Activated T-helper 2 cell treated with anti-CD3 and anti-CD28 coated beads, Interferon-gamma antibody, Interleukin-2, Interleukin-4, amounts not matched to agents 10 μg/mL and 5 μg/mL and 100 μg/mL, durations not matched to agents 14 hours and 24 hours and 36 hours (primary cell): ENCODE results near the gene ST7L. TPM values are rescaled to one million over a fixed set of nuclear protein-coding genes. Genes with fewer than 3 reads are reported as not detected.

Experiments used
- DNase-seq: peaks from one replicate; pipeline ENCODE4 v3.0.0; 2021; ENCODE audit warnings: low spot score
- H3K27ac Mint-ChIP-seq: one replicate; pipeline ENCODE4 v1.8.0; 2021; ENCODE audit warnings: mixed read lengths
- H3K27me3 Mint-ChIP-seq: one replicate; pipeline ENCODE4 v1.8.0; 2021; ENCODE audit warnings: low read depth, mixed read lengths
- H3K36me3 Mint-ChIP-seq: one replicate; pipeline ENCODE4 v1.8.0; 2021; ENCODE audit warnings: low read depth, mixed read lengths
- H3K4me1 Mint-ChIP-seq: one replicate; pipeline ENCODE4 v1.8.0; 2021; ENCODE audit warnings: low read depth, mixed read lengths
- H3K4me3 Mint-ChIP-seq: one replicate; pipeline ENCODE4 v1.8.0; 2021; ENCODE audit warnings: low read depth, mild to moderate bottlenecking, moderate library complexity, mixed read lengths
- H3K9me3 Mint-ChIP-seq: one replicate; pipeline ENCODE4 v1.8.0; 2021; ENCODE audit warnings: mixed read lengths
- intact Hi-C: fragments of 100-400 bp; cut with micrococcal nuclease; formaldehyde crosslinking; loops from one replicate; pipeline ENCODE4 v1.15.1; 2023
- total RNA-seq: library from RNA; stranded (reverse); gene quantifications from 2 replicates; pipeline ENCODE4 v1.2.3, GENCODE V29; 2022

ST7L gene
- total RNA-seq, 1 donor from 2014 or later, result 15.4 TPM

GRCh38 chr1:112603541-112603940 is 15.4 kb downstream of the ST7L start:
- Mint-ChIP-seq H3K4me1 (peaks cover 8% of the 10 kb centered on the region), H3K36me3 (peaks cover 33% of the 10 kb centered on the region), H3K9me3 (no peaks in the 10 kb centered on the region), H3K27ac (no peak overlapping the region), H3K27me3 (no peaks in the 10 kb centered on the region), H3K4me3 (no peak overlapping the region)
- no peak for DNase-seq
- intact Hi-C loops, result no loop called here

- H3K4me3 Mint-ChIP-seq, result no peak overlapping the region
- DNase-seq, result no peak
- intact Hi-C loops, result no loop called here
- no peak overlapping the region for H3K27ac Mint-ChIP-seq
- H3K36me3 Mint-ChIP-seq, result peaks cover 27% of the 10 kb centered on the region
- H3K4me1 Mint-ChIP-seq, result peaks cover 8% of the 10 kb centered on the region
- no peaks in the 10 kb centered on the region for H3K27me3 Mint-ChIP-seq
- no peaks in the 10 kb centered on the region for H3K9me3 Mint-ChIP-seq
Observed at GRCh38 chr1:112603012-112603411, 15.9 kb downstream of the ST7L start.

GRCh38 chr1:112599477-112599876 is 19.5 kb downstream of the ST7L start:
- Mint-ChIP-seq H3K27ac (no peak overlapping the region), H3K9me3 (no peaks in the 10 kb centered on the region), H3K36me3 (peaks cover 10% of the 10 kb centered on the region), H3K27me3 (no peaks in the 10 kb centered on the region), H3K4me1 (no peaks in the 10 kb centered on the region), H3K4me3 (no peak overlapping the region)
- no peak for DNase-seq
- intact Hi-C loops, result no loop called here

GRCh38 chr1:112594208-112594876 is 24.6 kb downstream of the ST7L start:
- no peak overlapping the region for H3K27ac Mint-ChIP-seq
- no peak overlapping the region for H3K4me3 Mint-ChIP-seq
- H3K27me3 Mint-ChIP-seq, result no peaks in the 10 kb centered on the region
- intact Hi-C loops, result no loop called here
- DNase-seq, result no peak
- H3K36me3 Mint-ChIP-seq, result peaks cover 21% of the 10 kb centered on the region
- no peaks in the 10 kb centered on the region for H3K4me1 Mint-ChIP-seq
- H3K9me3 Mint-ChIP-seq, result peaks cover 10% of the 10 kb centered on the region

- Mint-ChIP-seq H3K4me1 (no peaks in the 10 kb centered on the region), H3K9me3 (peaks cover 19% of the 10 kb centered on the region), H3K36me3 (peaks cover 29% of the 10 kb centered on the region), H3K27ac (no peak overlapping the region), H3K4me3 (no peak overlapping the region), H3K27me3 (no peaks in the 10 kb centered on the region)
- intact Hi-C loops, result no loop called here
- DNase-seq, result no peak
Observed at GRCh38 chr1:112589766-112590165, 29.2 kb downstream of the ST7L start.

GRCh38 chr1:112583366-112583765 is 35.6 kb downstream of the ST7L start:
- intact Hi-C loops, result no loop called here
- H3K4me3 Mint-ChIP-seq, result no peak overlapping the region
- H3K36me3 Mint-ChIP-seq, result peaks cover 6% of the 10 kb centered on the region
- DNase-seq, result no peak
- no peak overlapping the region for H3K27ac Mint-ChIP-seq
- H3K4me1 Mint-ChIP-seq, result no peaks in the 10 kb centered on the region
- H3K9me3 Mint-ChIP-seq, result no peaks in the 10 kb centered on the region
- H3K27me3 Mint-ChIP-seq, result no peaks in the 10 kb centered on the region

- Mint-ChIP-seq H3K4me1 (no peaks in the 10 kb centered on the region), H3K4me3 (no peak overlapping the region), H3K36me3 (peaks cover 8% of the 10 kb centered on the region), H3K9me3 (no peaks in the 10 kb centered on the region), H3K27ac (no peak overlapping the region), H3K27me3 (no peaks in the 10 kb centered on the region)
- intact Hi-C loops, result no loop called here
- DNase-seq, result no peak
Observed at GRCh38 chr1:112581586-112582192, 37.3 kb downstream of the ST7L start.

- no peak overlapping the region for H3K4me3 Mint-ChIP-seq
- no peak for DNase-seq
- H3K9me3 Mint-ChIP-seq, result no peaks in the 10 kb centered on the region
- no peaks in the 10 kb centered on the region for H3K4me1 Mint-ChIP-seq
- H3K36me3 Mint-ChIP-seq, result peaks cover 20% of the 10 kb centered on the region
- no peaks in the 10 kb centered on the region for H3K27me3 Mint-ChIP-seq
- H3K27ac Mint-ChIP-seq, result no peak overlapping the region
- intact Hi-C loops, result no loop called here
Observed at GRCh38 chr1:112579801-112580510, 39.0 kb downstream of the ST7L start.

- Mint-ChIP-seq H3K4me3 (no peak overlapping the region), H3K36me3 (peaks cover 25% of the 10 kb centered on the region), H3K9me3 (no peaks in the 10 kb centered on the region), H3K4me1 (no peaks in the 10 kb centered on the region), H3K27me3 (no peaks in the 10 kb centered on the region), H3K27ac (no peak overlapping the region)
- DNase-seq, result no peak
- intact Hi-C loops, result no loop called here
Observed at GRCh38 chr1:112576240-112576639, 42.7 kb downstream of the ST7L start.

- H3K27ac Mint-ChIP-seq, result no peak overlapping the region
- no peak overlapping the region for H3K4me3 Mint-ChIP-seq
- H3K36me3 Mint-ChIP-seq, result peaks cover 25% of the 10 kb centered on the region
- no peaks in the 10 kb centered on the region for H3K27me3 Mint-ChIP-seq
- intact Hi-C loops, result no loop called here
- H3K9me3 Mint-ChIP-seq, result no peaks in the 10 kb centered on the region
- DNase-seq, result no peak
- H3K4me1 Mint-ChIP-seq, result no peaks in the 10 kb centered on the region
Observed at GRCh38 chr1:112575154-112575804, 43.7 kb downstream of the ST7L start.

GRCh38 chr1:112565800-112566199 is 53.1 kb downstream of the ST7L start:
- Mint-ChIP-seq H3K9me3 (no peaks in the 10 kb centered on the region), H3K4me3 (no peak overlapping the region), H3K36me3 (peaks cover 7% of the 10 kb centered on the region), H3K27ac (no peak overlapping the region), H3K27me3 (no peaks in the 10 kb centered on the region), H3K4me1 (no peaks in the 10 kb centered on the region)
- DNase-seq, result no peak
- intact Hi-C loops, result no loop called here

- Mint-ChIP-seq H3K36me3 (peaks cover 4% of the 10 kb centered on the region), H3K4me1 (no peaks in the 10 kb centered on the region), H3K9me3 (no peaks in the 10 kb centered on the region), H3K4me3 (no peak overlapping the region), H3K27me3 (no peaks in the 10 kb centered on the region), H3K27ac (no peak overlapping the region)
- intact Hi-C loops, result no loop called here
- DNase-seq, result no peak
Observed at GRCh38 chr1:112564081-112564480, 54.9 kb downstream of the ST7L start.

- Mint-ChIP-seq H3K27ac (no peak overlapping the region), H3K9me3 (no peaks in the 10 kb centered on the region), H3K27me3 (no peaks in the 10 kb centered on the region), H3K4me3 (no peak overlapping the region), H3K4me1 (no peaks in the 10 kb centered on the region), H3K36me3 (peaks cover 4% of the 10 kb centered on the region)
- intact Hi-C loops, result no loop called here
- DNase-seq, result no peak
Observed at GRCh38 chr1:112563341-112563740, 55.6 kb downstream of the ST7L start.
